Osteocyte (in vitro differentiated cells): Measurements from ENCODE around the gene CELSR3. TPM values are rescaled to one million over a fixed set of nuclear protein-coding genes. Genes with fewer than 3 reads are reported as not detected.
A peak's percentile ranks its signal among the peaks of the same experiment; 100 is the strongest.

ENCODE experiments used
- DNase-seq: peaks from one replicate; pipeline ENCODE4 v3.0.0; 2021; ENCODE audit warnings: mixed read lengths; ENCODE audit not compliant: unreplicated experiment; ENCODE audit errors: extremely low spot score
- H3K27ac Mint-ChIP-seq: one replicate; pipeline ENCODE4 v1.8.0; 2021; ENCODE audit warnings: mild to moderate bottlenecking, mixed read lengths; ENCODE audit not compliant: unreplicated experiment
- H3K27me3 Mint-ChIP-seq: one replicate; pipeline ENCODE4 v1.8.0; 2021; ENCODE audit warnings: mixed read lengths; ENCODE audit not compliant: unreplicated experiment
- H3K36me3 Mint-ChIP-seq: one replicate; pipeline ENCODE4 v1.8.0; 2021; ENCODE audit warnings: mixed read lengths; ENCODE audit not compliant: unreplicated experiment
- H3K4me1 Mint-ChIP-seq: one replicate; pipeline ENCODE4 v1.8.0; 2021; ENCODE audit warnings: mixed read lengths; ENCODE audit not compliant: unreplicated experiment
- H3K4me3 Mint-ChIP-seq: one replicate; pipeline ENCODE4 v1.8.0; 2021; ENCODE audit warnings: mild to moderate bottlenecking, moderate library complexity, mixed read lengths; ENCODE audit not compliant: unreplicated experiment
- H3K9me3 Mint-ChIP-seq: one replicate; pipeline ENCODE4 v1.8.0; 2021; ENCODE audit warnings: mixed read lengths; ENCODE audit not compliant: unreplicated experiment
- CTCF ChIP-seq: fragments of 200-600 bp; sonication (generic); IDR thresholded peaks from 2 replicates; pipeline ENCODE4 v1.5.0; 2021; ENCODE audit warnings: antibody characterized with exemption, mild to moderate bottlenecking, moderate library complexity
- total RNA-seq: library from RNA; stranded (reverse); gene quantifications from 2 replicates; pipeline ENCODE4 v1.2.1, GENCODE V29; 2021

The CELSR3 gene
- total RNA-seq, 1 donor from 2014 or later, result 7.1 TPM

- no peak for DNase-seq
- Mint-ChIP-seq H3K4me3 (no peak overlapping the region), H3K27me3 (no peaks in the 10 kb centered on the region), H3K9me3 (no peaks in the 10 kb centered on the region), H3K27ac (peak overlapping the region; percentile 56), H3K4me1 (peaks cover 42% of the 10 kb centered on the region), H3K36me3 (peaks cover 33% of the 10 kb centered on the region)
- TF ChIP-seq CTCF, result no peak
Measured at GRCh38 chr3:48696156-48696555, 33.5 kb upstream of the CELSR3 start.

GRCh38 chr3:48695393-48695753 lies 32.7 kb upstream of the CELSR3 start:
- H3K27me3 Mint-ChIP-seq, result no peaks in the 10 kb centered on the region
- H3K4me3 Mint-ChIP-seq, result peak overlapping the region; percentile 69
- peaks cover 37% of the 10 kb centered on the region for H3K36me3 Mint-ChIP-seq
- no peak for DNase-seq
- no peaks in the 10 kb centered on the region for H3K9me3 Mint-ChIP-seq
- H3K4me1 Mint-ChIP-seq, result peaks cover 38% of the 10 kb centered on the region
- peak overlapping the region; percentile 93 for H3K27ac Mint-ChIP-seq
- TF ChIP-seq CTCF, result no peak

GRCh38 chr3:48694610-48695392 lies 32.1 kb upstream of the CELSR3 start:
- peak overlapping the region; percentile 69 for H3K4me3 Mint-ChIP-seq
- H3K27ac Mint-ChIP-seq, result peak overlapping the region; percentile 93
- TF ChIP-seq CTCF, result no peak
- H3K36me3 Mint-ChIP-seq, result peaks cover 41% of the 10 kb centered on the region
- H3K4me1 Mint-ChIP-seq, result peaks cover 35% of the 10 kb centered on the region
- DNase-seq, result no peak
- no peaks in the 10 kb centered on the region for H3K9me3 Mint-ChIP-seq
- no peaks in the 10 kb centered on the region for H3K27me3 Mint-ChIP-seq

- H3K27me3 Mint-ChIP-seq, result no peaks in the 10 kb centered on the region
- peak overlapping the region; percentile 3 for H3K27ac Mint-ChIP-seq
- H3K9me3 Mint-ChIP-seq, result no peaks in the 10 kb centered on the region
- no peak for DNase-seq
- peaks cover 34% of the 10 kb centered on the region for H3K36me3 Mint-ChIP-seq
- peaks cover 35% of the 10 kb centered on the region for H3K4me1 Mint-ChIP-seq
- no peak for TF ChIP-seq CTCF
- no peak overlapping the region for H3K4me3 Mint-ChIP-seq
Measured at GRCh38 chr3:48693826-48694225, 31.1 kb upstream of the CELSR3 start.

GRCh38 chr3:48692551-48692950 lies 29.9 kb upstream of the CELSR3 start:
- no peak overlapping the region for H3K4me3 Mint-ChIP-seq
- TF ChIP-seq CTCF, result no peak
- H3K4me1 Mint-ChIP-seq, result peaks cover 41% of the 10 kb centered on the region
- no peak for DNase-seq
- peaks cover 40% of the 10 kb centered on the region for H3K36me3 Mint-ChIP-seq
- H3K9me3 Mint-ChIP-seq, result no peaks in the 10 kb centered on the region
- H3K27me3 Mint-ChIP-seq, result no peaks in the 10 kb centered on the region
- H3K27ac Mint-ChIP-seq, result no peak overlapping the region
